Body of pancreas (tissue), 4 donors: ENCODE results near the gene ERICH3. TPM values are rescaled to one million over a fixed set of nuclear protein-coding genes. Genes with fewer than 3 reads are reported as not detected.

Experiments used
- ATAC-seq: fragments of 150-250 bp; one replicate; pipeline ENCODE4 v1.9.1; 2016
- DNase-seq, 4 donors: peaks; one replicate each; pipeline ENCODE4 v3.0.0-alpha.2; 2019
- H3K27ac ChIP-seq, 4 donors: fragments of 200-600 bp; sonication (generic); 1 replicate in 3 of 4; 2 replicates in 1 of 4; pipeline versions ENCODE4 v1.5.1 to v1.6.1; 2016 to 2019; ENCODE audit warnings: mild to moderate bottlenecking in 1 of 4, mixed read lengths in 1 of 4, moderate library complexity in 1 of 4
- H3K27me3 ChIP-seq, 2 donors: fragments of 200-600 bp; sonication (generic); one replicate each; pipeline ENCODE4 v1.6.0; 2016; ENCODE audit warnings: mild to moderate bottlenecking in 1 of 2
- H3K36me3 ChIP-seq, 2 donors: fragments of 200-600 bp; sonication (generic); replicated peaks in 1 of 2; 2 replicates each; pipeline ENCODE4 v1.5.1; 2016; ENCODE audit warnings: low read depth in 2 of 2; ENCODE audit not compliant: insufficient read depth in 1 of 2
- H3K4me1 ChIP-seq: fragments of 200-600 bp; sonication (generic); one replicate; pipeline ENCODE4 v1.6.0; 2016
- H3K4me3 ChIP-seq, 2 donors: fragments of 200-600 bp; sonication (generic); 1 replicate in 1 of 2; 2 replicates in 1 of 2; pipeline ENCODE4 v1.5.1; 2016 to 2019
- H3K9me3 ChIP-seq, 3 donors: fragments of 200-600 bp; sonication (generic); 1 replicate in 2 of 3; 2 replicates in 1 of 3; pipeline ENCODE4 v1.5.1; 2016
- POLR2A ChIP-seq, 3 donors: fragments of 450-650 bp; IDR thresholded peaks; one replicate each; pipeline ENCODE4 v1.6.1; 2016; ENCODE audit warnings: antibody characterized with exemption in 3 of 3, mild to moderate bottlenecking in 2 of 3
- WGBS, 2 donors: methylation state at CpG; one replicate each; pipeline ENCODE4 v1.1.5; 2017; 5-methylcytosine and 5-hydroxymethylcytosine counted together
- intact Hi-C: fragments of 100-400 bp; cut with DNase I; formaldehyde crosslinking; loops from one replicate; pipeline ENCODE4 v1.15.1; 2023
- total RNA-seq, 2 donors: library from RNA; depleted of rRNA; stranded (reverse); fragments of >200 nt; gene quantifications; one replicate each; pipeline ENCODE4 v1.1.0, GENCODE V29; 2016
- TF ChIP-seq, protein P1 (sequence below), 7 experiments: fragments of 450-650 bp in 4 of 7; fragments of 200-600 bp in 3 of 7; sonication (generic) in 3 of 7; IDR thresholded peaks; one replicate each; pipeline ENCODE4 v1.5.1; 2016 to 2019; ENCODE audit warnings: antibody characterized with exemption in 7 of 7

The ERICH3 gene
- total RNA-seq, 2 donors from 2014 or later, result under 0.01 TPM; not detected in 1

DNA sequence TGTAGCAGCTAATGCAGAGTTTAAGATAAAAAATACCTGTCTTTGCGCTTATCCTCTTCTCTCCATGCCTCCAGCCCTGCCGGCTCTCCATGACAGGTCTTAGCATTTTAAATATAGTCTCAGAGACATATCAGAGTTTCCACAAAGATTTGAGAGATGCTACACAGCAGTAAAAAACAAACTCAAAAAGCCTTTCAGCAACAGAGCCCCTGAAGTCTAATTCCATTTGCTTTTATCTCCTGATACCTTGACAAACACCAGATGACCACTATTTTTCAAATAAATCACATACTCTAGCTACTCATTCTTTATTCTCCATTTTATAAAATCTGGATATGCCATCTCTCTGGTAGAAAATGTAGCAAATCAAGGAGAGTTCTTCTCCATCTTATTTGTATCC, 81.6 kb downstream of the ERICH3 start:
- H3K4me3 ChIP-seq, result no peak overlapping the region
- no peak for DNase-seq
- peaks cover 11% of the 10 kb centered on the region for H3K4me1 ChIP-seq
- ATAC-seq, result no peak
- intact Hi-C loops, result no loop called here
- TF ChIP-seq, protein P1, sequence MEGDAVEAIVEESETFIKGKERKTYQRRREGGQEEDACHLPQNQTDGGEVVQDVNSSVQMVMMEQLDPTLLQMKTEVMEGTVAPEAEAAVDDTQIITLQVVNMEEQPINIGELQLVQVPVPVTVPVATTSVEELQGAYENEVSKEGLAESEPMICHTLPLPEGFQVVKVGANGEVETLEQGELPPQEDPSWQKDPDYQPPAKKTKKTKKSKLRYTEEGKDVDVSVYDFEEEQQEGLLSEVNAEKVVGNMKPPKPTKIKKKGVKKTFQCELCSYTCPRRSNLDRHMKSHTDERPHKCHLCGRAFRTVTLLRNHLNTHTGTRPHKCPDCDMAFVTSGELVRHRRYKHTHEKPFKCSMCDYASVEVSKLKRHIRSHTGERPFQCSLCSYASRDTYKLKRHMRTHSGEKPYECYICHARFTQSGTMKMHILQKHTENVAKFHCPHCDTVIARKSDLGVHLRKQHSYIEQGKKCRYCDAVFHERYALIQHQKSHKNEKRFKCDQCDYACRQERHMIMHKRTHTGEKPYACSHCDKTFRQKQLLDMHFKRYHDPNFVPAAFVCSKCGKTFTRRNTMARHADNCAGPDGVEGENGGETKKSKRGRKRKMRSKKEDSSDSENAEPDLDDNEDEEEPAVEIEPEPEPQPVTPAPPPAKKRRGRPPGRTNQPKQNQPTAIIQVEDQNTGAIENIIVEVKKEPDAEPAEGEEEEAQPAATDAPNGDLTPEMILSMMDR (IDR thresholded peaks at IDR 0.05), result no peak
- TF ChIP-seq POLR2A (IDR thresholded peaks at IDR 0.05), result no peak
- H3K27ac ChIP-seq, result no peak overlapping the region
- H3K27me3 ChIP-seq, result no peaks in the 10 kb centered on the region
- 68 to 76% methylated on average over 2 of the region's 2 CpGs for WGBS, 2 donors
- no peaks in the 10 kb centered on the region for H3K9me3 ChIP-seq
- H3K36me3 ChIP-seq, result no peaks in the 10 kb centered on the region

DNA sequence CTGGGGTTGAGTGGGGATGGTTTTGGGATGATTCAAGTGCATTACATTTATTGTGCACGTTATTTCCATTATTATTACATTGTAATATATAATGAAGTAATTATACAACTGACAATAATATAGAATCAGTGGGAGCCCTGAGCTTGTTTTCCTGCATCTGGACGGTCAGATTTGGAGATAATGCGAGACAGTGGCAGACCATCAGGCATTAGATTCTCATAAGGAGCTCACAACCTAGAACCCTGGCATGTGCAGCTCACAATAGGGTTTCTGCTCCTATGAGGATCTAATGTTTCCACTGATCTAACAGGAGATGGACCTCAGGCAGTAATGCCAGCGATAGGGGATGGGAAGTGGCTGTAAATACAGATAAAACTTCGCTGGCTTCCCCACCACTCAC, 83.3 kb downstream of the ERICH3 start:
- 52 to 64% methylated on average over 5 of the region's 5 CpGs for WGBS, 2 donors
- Histone ChIP-seq H3K27me3 (no peaks in the 10 kb centered on the region), H3K9me3 (no peaks in the 10 kb centered on the region), H3K4me1 (peaks cover 11% of the 10 kb centered on the region), H3K4me3 (no peak overlapping the region), H3K27ac (no peak overlapping the region), H3K36me3 (no peaks in the 10 kb centered on the region)
- no peak for DNase-seq
- TF ChIP-seq POLR2A (IDR thresholded peaks at IDR 0.05), result no peak
- TF ChIP-seq, protein P1 (IDR thresholded peaks at IDR 0.05), result no peak
- ATAC-seq, result no peak
- intact Hi-C loops, result no loop called here

DNA sequence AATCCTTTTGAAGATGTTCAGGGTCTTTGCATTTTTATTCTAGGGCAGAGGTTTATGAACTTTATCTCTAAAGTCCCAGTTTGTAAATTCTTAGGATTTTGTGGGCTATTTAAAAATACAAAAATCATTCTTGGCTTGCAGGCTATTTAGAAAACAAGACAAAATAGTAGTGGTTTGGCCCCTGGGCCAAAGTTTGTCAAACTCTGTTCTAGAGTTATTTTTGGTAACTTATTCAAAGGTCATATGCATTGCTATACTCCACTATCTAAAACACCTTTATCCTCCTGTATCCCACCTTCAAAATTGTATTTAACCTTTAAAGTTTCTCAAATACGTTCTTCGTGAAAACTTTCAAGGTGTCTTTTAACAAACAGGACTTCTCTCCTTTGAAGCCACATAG, 85.7 kb downstream of the ERICH3 start:
- intact Hi-C loops, result no loop called here
- no peak overlapping the region for H3K27ac ChIP-seq
- DNase-seq, result no peak
- no peaks in the 10 kb centered on the region for H3K4me1 ChIP-seq
- TF ChIP-seq, protein P1 (IDR thresholded peaks at IDR 0.05), result no peak
- TF ChIP-seq POLR2A (IDR thresholded peaks at IDR 0.05), result no peak
- WGBS, 2 donors, result 66 to 77% methylated on average over 2 of the region's 2 CpGs
- H3K36me3 ChIP-seq, result no peaks in the 10 kb centered on the region
- H3K9me3 ChIP-seq, result no peaks in the 10 kb centered on the region
- no peak overlapping the region for H3K4me3 ChIP-seq
- H3K27me3 ChIP-seq, result no peaks in the 10 kb centered on the region
- no peak for ATAC-seq

DNA sequence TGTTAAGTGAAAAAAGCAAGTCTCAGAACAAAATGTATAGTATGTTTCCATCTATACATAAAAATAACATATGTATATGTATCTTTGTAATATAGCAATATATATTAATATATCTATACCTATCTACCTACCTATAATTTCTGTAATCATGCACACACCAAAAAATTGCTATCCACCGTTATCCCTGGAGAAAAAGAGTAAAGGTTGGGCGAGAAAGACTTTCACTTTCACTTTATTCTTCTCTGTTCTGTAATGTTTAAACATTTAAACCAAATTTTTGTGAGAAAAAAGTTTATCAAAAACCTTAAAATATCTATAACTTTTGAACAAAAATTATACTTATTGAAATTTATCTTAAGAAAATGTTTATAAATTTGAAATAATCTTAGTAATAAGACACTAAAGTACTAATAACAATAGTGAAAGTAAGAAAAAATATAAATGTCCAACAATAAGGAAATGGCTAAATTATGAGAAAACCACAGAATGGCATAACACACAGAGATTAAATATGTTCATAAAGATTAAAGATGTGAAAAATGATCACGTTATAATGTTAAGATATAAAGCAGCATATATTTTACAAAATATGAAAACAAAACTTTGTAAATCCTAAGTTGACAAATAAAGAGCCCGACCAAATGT, 87.2 kb downstream of the ERICH3 start:
- ATAC-seq (no peak), DNase-seq (no peak)
- Histone ChIP-seq H3K27me3 (no peaks in the 10 kb centered on the region), H3K36me3 (no peaks in the 10 kb centered on the region), H3K4me1 (no peaks in the 10 kb centered on the region), H3K9me3 (no peaks in the 10 kb centered on the region), H3K4me3 (no peak overlapping the region), H3K27ac (no peak overlapping the region)
- WGBS, 2 donors, result 53 to 71% methylated on average over 4 of the region's 4 CpGs
- intact Hi-C loops, result no loop called here
- TF ChIP-seq, protein P1 (IDR thresholded peaks at IDR 0.05), result no peak
- TF ChIP-seq POLR2A (IDR thresholded peaks at IDR 0.05), result no peak

DNA sequence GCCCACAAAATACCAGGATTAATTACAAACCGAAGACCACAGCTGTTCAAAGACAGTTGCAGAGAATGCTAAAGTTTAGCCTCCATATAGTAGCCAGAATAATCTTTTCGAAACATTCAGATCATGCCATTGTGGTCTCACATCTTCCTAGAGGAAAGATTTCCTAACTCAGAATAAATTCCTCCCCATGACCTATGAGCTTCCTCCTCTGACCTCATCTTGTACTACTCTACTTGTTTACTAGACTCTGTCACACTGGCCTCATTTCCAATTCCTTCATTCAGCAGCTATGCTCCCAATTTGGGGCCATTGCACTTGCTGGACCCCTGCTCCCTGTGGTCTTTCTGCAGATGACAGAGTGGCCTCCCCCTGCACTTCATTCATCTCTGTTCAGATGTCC, 89.4 kb downstream of the ERICH3 start:
- no peaks in the 10 kb centered on the region for H3K27me3 ChIP-seq
- ATAC-seq, result no peak
- no peaks in the 10 kb centered on the region for H3K9me3 ChIP-seq
- DNase-seq, result no peak
- H3K4me3 ChIP-seq, result no peak overlapping the region
- TF ChIP-seq, protein P1 (IDR thresholded peaks at IDR 0.05), result no peak
- no peak for TF ChIP-seq POLR2A (IDR thresholded peaks at IDR 0.05)
- no peaks in the 10 kb centered on the region for H3K4me1 ChIP-seq
- no peaks in the 10 kb centered on the region for H3K36me3 ChIP-seq
- intact Hi-C loops, result no loop called here
- no peak overlapping the region for H3K27ac ChIP-seq
- 38 to 39% methylated on average over 2 of the region's 2 CpGs for WGBS, 2 donors
